ENCODE measurements around the gene DHDDS.

DNA sequence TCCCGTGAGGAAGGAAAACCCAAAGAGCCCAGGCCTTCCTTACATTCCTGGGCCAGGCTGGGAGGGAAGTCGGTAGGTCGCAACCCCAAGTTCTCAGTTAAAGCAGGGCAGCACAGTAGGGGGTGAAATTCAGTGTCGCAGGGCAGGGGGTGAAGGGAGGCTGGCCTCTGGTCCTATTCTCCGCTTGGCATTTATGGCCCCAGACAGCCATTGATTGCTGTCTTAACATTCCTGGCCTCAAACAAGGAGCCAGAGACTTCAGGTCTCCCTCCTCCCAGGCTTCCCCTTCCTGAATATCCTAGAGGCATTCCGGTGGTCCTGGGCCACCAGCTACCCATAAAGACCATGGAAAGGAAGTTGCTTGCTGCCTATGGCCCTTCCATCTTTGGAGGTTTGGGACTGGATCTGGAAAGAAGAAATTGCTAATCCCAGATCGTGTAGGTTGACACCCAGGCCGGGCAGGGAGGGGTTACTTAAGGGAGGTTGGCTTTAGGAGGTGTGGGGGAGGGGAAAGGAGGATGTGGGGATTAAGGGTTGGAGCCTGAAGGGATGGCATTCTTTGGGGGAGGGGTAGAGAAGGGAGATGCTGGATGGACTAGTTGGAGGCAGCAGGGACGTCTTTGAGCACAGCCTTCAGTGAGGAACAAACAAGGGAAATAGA, 19.8 kb upstream of the DHDDS start:
- TF ChIP-seq CTCF (IDR thresholded peaks at IDR 0.05) (no peak), POLR2A (IDR thresholded peaks at IDR 0.05) (no peak)

Data from uterus (tissue), 2 donors.